Lung microvascular endothelial cell (primary cell): ENCODE measurements around the gene ATPAF2. TPM values are rescaled to one million over a fixed set of nuclear protein-coding genes. Genes with fewer than 3 reads are reported as not detected.

Experiments used
- DNase-seq, 2 donors: peaks; one replicate each; pipeline versions ENCODE4 v3.0.0 to v3.0.0-alpha.2; 2010; ENCODE audit warnings: low read depth in 2 of 2
- total RNA-seq: library from RNA; depleted of rRNA; stranded (reverse); fragments of >200 nt; gene quantifications from 2 replicates; pipeline ENCODE4 v1.2.1, GENCODE V29; 2014

ATPAF2 gene
- total RNA-seq, 1 donor from 2014 or later, result 15.1 TPM

DNA sequence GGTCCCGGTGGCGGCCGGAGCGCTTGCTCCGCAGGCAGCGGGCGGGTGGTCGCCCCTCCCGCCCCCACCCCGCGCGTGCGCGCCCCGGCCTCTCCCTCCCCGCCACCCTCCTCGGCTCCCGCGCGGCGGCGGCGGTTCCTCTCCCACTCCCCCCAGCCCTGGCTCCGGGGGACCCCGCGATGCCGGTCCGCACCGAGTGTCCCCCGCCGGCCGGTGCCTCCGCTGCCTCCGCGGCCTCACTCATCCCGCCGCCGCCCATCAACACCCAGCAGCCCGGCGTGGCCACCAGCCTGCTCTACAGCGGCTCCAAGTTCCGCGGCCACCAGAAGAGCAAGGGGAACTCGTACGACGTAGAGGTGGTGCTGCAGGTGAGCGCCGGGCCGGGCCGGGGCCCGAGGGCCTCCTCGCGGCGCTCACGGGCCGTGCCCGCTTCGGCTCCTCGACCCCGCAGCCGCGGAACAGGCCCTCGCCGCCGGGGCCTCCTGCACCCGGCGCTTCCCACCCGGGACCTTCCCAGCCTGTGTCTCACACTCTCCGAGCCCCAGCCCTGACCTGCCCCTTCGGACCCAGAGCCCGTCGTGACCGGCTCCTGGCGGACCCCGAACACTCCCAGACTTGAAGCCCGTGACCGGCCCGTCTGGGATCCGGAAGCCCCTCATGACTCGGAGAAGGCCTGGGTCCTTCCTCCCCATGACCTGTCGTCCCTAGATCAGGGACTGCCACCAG is 730 bp upstream of the ATPAF2 start:
- DNase-seq, result peak in 1 of 2 donors; percentile 28

DNA sequence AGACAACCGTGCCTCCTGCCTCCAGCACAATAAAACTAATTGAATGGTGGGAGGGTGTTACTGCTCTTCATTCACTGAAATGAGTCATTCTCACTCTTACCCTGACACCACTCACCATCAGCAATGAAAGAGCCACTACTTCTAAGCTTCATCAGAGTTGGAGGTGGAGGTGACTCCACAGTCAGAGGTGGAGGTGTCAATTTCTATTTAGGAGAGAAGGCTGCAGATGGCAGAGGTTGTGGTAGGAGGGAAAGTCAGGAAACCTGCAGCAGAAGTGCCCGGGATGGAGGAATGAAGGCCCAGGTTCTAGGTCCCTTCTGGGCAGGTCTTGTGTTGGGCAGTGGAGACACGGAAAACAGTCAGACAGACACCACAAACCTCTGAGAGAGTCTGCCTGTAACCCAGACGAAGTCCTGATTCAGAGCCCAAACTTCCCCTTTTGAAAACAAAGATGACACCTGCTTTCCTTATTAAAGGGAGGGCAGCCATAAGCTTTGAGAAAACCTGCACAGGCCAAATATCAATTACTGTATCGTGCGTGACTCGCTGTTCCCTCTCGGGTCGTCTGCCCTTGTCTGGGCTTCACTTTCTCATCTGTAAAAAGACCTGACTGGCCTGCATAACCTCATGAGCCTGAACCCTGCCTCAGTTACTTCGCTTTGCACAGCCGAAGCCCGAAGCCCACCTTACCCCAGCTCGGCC is 668 bp downstream of the ATPAF2 start:
- DNase-seq, result no peak

DNA sequence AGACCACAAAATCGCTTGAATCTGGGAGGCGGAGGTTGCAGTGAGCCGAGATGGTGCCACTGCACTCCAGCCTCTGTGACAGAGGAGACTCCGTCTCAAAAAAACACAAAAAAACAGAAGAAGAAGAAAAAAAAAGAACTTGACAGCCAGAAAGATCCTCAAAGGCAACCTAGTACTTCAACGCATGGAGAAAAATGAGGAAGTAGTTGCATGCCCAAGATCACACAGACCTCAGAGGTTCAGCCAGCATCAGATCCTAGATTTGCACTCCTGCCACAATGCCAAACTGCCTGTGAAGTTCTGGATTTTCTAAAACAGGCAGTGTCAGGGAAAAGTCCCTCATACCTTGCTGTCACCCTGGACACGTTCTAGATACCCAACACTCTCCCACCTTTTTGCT is 1.5 kb downstream of the ATPAF2 start:
- no peak for DNase-seq

DNA sequence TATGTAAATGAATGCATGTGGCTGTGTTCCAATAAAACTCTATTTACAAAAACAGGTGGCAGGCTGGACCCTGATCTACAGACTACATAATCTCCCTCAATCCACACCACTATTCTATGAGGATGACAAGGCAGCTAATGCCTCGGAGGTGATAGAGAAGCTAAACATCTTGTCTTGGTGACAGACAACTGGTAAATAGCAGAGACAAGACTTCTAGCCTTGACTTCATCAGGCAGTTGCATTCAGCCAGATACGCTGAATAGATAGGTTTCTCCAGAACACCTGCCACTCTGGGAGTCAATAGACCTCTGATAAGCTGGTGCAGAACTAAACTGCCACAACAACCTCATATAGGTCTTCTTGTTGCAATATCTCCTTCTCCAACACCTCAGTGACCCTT is 3.3 kb downstream of the ATPAF2 start:
- no peak for DNase-seq

DNA sequence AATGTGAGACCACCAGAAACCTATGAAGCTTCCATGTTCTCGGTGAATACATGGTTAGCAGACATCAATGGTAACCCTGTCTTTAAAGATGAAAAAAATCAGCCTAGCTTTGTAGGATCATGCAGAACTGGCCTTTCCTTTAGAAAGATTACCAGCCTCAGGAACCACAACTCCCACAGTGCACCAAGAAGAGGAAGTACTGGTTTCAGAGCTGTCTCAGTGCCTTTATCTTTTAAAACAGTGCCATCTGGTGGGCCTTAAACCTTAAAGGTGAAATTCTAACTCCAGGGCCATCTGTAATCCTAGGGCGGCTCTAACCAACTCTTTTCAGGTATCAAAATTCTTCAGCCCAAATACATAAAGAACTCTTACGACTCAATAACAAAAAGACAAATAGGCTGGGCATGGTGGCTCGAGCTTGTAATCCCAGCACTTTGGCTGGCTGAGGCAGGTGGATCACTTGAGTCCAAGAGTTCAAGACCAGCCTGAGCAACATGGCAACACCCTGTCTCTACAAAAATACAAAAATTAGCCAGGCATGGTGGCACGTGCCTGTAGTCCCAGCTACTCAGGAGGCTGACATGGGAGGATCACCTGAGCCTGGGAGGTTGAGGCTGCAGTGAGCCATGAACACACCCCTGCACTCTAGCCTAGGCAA is 5.4 kb downstream of the ATPAF2 start:
- DNase-seq, result peak; percentile 91

DNA sequence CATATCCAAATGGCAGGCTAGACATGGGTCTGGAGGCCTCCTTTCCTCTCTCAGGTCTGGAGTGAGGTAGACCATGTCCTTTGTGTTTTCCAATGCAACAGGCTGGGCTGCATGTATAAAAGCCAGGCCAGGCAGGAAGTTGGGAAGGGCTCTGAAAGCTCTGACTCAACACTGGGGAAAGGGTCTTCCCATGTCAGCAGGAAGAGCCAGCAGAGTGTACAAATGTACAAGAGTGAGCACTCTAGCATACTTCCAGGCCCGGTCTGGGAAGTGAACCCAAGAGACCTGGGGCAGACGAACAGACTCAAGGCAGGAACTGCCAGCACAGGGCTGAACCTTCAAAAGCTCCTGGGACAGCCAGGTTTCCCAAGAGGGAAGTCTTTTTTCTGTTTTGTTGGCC is 7.0 kb downstream of the ATPAF2 start:
- DNase-seq, result peak; percentile 87 to 92

DNA sequence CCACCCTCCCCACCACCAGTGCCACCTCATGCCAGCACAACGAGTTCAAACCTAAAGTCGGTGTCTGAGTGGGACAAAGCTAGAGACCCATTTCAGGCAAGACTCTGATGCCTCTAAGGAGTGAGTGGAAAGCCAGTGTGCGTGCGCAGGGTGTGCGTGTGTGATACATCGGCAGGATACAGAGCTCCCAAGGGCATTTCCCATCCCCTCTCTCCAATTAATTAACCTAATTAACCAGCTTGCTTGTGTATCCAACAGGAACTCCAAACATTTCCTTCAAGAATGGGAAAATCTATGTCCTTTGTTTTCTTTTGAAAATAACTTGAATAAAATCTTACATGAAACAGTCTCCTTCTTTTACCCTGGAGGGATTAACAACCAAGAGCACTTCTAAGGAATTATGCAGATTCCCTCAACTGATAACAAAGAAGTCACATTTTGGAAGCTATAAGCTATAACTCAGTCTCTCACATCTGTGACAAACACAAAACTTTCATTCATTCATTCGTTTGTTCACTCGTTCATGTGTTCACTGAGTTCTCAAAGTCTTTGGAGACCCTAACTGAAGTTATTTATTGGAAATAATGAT is 9.9 kb downstream of the ATPAF2 start:
- DNase-seq, result peak in 1 of 2 donors; percentile 32

DNA sequence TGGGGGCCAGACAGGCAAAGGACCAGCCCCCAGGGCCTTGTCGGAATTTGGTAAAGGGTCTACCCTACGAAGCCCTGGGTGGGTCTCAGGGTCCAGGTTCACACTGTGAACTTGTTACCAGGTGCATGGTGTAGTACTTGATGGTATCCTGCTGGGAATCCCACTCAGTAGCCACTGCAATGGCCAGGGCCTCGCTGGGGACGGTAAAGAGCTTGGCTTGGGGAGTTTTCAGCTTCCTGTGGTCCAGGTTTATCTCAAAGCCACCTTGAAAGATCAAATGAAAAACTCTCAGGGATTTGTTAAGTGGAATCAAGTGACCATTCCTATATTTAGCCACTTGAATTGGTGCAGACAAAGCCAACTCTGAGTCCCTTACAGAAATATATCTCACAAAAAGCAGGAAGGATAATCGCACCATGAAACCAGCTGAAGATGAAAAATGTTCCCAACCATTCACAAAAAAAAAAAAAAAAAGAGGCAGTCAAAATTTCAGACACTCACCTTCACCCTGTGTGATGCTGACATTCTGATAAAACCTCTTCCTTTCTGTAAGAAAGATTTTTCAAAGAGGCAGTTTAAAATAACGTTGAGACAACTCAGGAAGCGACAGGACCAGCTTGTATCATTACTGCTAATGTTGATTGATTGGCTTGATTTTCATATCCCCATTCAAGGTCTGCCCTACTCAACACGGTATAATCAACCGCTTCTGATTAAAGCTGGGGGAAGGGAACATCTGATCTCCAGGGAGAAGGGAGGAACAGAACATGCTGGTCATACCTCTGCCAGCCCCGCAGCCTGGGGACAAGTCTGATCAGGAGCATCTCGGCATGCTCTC is 10.6 kb downstream of the ATPAF2 start:
- DNase-seq, result no peak

DNA sequence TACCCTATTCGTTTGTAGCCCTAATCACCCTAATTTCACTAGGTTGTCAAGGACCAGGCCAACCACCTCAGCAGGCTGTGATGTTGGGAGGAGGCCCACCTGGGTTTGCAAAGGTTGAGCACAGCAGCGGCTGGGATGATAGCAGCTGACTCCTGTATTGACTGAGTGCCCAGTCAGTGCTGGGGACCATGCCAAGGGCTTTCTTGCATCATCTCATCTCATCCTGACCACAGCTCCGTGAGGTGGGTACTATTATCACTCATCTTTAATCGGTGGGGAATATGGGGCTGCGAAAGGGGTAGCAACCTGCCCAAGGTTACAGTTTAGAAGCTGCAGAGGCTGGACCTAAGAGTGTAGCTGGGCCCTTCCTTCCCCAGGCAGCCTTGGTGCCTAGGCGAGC is 11.7 kb downstream of the ATPAF2 start:
- DNase-seq, result no peak

DNA sequence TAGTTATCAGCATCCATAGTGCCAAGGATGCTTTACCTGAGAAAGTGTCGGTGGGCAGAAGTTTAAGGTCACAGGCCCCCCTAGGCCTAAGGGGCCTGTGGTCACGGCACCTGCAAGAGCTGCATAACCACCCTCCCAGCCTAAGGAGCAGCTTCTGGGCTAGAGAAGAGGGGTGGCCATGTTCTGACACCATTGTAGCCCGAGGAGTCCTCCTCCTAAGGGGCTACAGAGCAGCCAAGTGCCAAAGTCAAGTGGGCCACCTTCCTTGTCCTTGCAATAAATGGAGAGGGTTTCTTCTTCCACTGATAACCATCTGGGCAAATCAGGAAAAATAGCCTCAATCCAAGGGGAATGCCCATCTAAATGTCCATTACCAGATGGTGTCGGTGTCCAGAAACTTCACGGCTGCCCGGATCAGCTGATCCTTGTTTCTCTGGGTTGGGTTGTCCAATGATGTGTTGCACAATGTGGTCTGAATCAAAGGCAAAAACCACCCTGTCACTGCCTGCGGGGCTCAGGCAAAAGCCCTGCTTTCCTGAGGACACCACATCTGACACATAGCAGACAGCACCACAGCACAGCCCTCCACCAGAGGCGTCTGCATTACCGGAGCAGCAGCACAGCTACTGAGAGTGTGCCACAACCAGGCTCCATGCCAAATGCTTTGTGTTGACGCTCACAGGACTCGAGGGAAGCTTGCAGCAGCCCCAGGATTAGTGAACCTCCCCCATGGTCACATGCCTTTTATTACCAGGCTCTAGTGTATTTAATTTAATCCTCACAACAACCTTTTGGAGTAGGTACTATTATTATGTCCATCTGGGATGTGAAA is 12.8 kb downstream of the ATPAF2 start:
- DNase-seq, result peak; percentile 78 to 92

DNA sequence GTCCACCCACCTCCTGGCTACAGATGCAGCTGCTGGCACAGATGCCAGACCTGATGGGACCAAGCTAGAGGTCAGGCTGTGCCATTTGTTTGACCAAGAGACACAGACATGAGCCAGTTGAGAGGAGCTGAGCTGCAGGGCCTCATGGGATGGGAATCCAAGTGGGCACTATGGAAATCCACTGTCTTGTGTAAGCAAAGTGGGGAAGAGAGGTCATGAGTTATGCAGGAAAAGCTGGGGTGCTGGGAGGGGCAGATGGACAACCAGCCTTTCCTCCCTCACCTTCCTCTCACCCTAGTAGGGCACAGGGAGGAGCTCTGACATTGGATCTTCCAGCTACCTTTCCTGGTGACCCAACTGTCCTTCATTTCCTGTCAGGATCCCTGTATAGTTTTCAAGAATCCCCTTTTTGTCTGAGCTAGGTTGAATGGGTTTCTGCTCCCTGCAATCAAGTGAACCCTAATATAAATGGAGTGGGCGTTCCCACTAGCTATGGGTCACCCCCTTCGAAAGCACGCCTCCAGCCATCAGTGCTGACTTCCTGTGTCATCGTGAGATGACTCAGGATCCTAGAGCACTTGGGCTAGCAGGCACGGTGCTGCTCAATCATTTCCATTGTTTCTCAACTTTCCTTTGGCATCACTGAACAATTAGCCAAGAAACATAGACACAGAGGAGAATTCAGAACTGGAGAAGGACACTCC is 13.6 kb downstream of the ATPAF2 start:
- peak in 1 of 2 donors; percentile 70 for DNase-seq

DNA sequence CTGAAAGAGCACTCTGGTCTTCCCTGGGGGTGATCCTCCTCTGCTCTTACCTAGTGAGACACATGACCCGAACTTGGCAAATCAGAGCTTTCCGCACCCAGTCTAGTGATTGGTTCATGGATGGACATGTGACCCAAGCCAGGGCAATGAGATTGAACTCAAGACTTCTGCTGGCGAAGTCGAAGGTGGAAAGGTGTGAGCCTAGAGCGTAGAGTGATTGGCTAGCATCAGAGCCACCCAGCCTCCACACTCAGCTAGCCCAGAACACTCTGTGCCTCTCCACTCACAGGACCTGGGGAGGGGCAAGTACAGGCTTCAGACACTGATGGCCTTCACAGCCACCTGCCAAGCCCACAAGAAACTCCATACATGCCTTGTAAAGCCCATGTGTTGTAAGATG is 17.6 kb downstream of the ATPAF2 start:
- DNase-seq, result no peak

DNA sequence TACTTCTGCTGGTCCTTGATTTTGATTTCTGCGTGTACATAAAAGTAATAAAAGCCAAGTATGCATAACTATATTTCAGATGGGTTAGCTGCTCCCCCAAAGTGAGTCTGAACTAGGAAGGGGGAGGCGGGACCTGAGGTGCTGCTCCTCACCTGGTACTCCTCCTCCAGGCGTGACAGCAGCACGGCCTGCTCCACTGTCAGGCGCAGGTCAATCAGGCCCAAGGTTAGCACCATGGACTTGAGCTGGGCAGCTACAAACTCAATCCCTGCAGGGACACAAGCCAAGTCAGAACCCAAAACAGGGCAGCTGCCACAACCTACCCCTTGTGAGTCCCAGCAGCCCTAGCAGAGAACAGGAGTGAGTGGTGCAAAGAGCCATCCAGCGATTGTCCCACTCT is 18.0 kb downstream of the ATPAF2 start:
- DNase-seq, result no peak

DNA sequence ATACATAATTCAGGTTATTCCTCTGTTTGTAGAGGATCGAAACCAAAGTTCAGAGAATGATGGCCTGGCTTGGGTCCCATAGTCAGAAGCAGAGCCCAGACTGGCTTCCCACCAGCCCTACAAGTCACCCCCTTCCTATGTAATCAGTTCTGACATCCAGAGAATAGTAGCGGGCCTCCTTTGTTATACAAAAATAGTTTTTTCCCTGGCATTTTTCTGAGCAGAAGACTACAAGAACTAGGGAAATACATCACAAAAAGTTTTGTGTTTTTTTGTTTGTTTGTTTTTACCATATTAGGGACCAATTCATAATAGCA is 19.2 kb downstream of the ATPAF2 start:
- no peak for DNase-seq

DNA sequence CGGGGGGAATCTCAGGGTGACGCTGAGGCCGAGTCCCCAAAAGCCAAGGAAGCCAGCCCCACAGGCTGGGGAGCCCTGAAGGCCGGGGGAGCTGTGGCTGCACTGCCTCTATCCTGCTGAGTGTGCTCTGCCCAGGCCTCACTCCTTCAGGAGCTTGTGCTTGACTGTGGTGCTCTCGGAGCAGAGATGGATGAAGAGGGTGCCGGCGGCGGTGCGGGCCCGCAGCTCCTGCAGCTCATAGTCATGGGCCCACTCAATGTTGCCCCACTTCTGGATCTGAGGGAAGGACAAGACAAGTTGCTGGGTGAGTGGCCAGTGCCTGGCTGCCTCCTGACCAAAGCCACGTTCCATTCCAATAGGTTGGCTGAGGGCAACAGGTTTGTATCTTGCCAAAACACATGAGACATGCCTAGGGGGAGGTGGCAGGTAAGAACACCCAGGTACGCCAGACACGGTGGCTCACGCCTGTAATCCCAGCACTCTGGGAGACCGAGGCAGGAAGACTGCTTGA is 20.5 kb downstream of the ATPAF2 start:
- no peak for DNase-seq

DNA sequence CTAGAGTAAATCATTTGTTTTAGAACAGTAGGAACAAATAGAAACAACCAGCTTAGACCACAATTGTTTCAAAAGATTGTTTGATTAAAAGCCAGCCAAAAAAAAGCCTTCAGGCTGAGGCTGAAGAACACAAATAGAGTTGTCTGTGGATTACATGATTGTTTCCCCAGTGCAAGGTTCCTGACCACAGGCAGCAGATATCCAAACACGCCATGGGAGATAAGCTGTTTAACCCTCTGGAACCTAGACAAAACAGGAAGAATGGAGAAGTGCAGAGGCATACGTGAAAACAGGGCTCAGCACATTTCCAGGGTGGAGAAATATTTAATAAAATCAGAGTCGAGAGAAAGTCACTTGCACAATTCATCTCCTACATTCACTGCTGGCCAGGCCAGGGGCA is 21.0 kb downstream of the ATPAF2 start:
- DNase-seq, result peak in 1 of 2 donors; percentile 77

DNA sequence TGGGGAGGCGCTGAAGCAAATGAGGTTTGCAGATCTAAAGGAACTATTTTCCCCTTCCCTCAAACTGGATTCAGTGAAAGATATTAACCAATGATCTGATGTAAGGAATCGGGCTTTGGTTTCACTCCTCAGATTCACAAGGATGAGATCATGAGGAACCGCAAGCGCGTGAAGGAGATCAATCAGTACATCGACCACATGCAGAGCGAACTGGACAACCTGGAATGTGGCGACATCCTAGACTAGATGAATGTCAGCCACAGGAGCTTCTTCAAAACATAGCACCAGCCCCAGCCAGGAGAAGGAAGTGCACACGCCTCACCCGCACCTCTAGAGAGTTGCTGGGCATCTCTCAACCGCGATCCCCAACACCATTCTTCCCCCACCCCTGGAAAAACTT is 22.5 kb downstream of the ATPAF2 start:
- DNase-seq, result no peak

DNA sequence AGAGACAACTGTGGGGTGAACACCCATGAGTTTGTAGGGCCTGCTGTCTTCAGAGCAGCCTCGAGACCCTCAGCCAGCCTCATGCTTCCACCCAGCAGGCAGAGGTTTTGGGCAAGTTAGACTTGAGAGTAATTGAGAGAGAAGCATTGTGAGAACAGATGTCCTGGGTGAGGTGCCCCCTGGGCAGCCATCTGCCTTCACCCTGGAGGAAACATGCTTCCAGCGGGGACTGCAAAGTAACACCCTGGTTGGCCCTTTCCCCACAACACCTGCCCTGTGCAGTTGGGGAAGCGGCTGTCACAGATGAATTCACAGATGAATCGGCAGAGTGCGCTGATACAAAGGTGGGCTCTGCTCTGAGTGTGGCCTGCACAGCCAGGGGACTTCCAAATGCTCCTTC is 23.4 kb downstream of the ATPAF2 start:
- DNase-seq, result no peak

DNA sequence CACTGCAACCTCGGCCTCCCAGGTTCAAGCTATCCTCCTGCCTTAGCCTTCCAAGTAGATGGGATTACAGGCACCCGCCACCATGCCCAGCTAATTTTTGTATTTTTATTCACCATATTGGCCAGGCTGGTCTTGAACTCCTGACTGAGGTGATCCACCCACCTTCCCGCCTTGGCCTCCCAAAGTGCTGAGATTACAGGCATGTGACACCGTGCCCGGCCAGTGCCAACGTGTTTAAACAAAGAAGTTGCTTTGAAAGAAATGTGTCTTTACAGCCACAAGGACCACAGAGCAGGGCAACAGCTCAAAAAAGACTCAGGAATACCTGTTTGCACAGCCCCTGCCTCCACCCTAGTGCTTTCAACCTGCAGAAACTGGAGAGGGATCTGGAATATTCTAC is 25.0 kb downstream of the ATPAF2 start:
- DNase-seq, result no peak

DNA sequence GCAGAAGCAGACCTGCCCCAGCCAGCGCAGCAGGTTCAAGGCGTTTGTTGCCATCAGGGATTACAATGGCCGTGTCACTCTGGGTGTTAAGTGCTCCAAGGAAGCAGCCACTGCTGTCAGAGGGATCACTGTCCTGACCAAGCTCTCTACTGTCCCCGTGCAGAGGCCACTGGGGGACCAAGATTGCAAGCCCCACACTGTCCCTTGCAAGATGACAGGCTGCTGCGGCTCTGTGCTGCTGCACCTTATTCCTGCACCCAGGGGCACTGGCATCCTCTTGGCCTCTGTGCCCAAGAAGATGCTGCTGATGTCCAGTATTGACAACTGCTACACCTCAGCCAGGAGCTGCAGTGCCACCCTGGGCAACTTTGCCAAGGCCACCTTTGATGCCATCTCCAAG is 27.7 kb downstream of the ATPAF2 start:
- no peak for DNase-seq
